Central memory CD8-positive, alpha-beta T cell (primary cell): ENCODE results near the gene CT47C1.
"Not testable (repeated sequence)": the region's sequence is repeated elsewhere in the genome, so short reads cannot be mapped to it uniquely, and the experiment has no call there.

Experiments
- ATAC-seq: fragments of 150-1000 bp; cut with Tn5 transposase; replicated peaks from 2 replicates; pipeline ENCODE4 v1.10.0; 2022; ENCODE audit warnings: mild to moderate bottlenecking, moderate FRiP score, moderate number of reproducible peaks; ENCODE audit not compliant: poor library complexity, severe bottlenecking; ENCODE audit errors: extremely low read depth
- DNase-seq, 2 donors: peaks; one replicate each; pipeline ENCODE4 v3.0.0; 2021; ENCODE audit warnings: low spot score in 2 of 2
- H3K27ac Mint-ChIP-seq: one replicate; pipeline ENCODE4 v1.8.0; 2022; ENCODE audit warnings: low read depth, mild to moderate bottlenecking, moderate library complexity, mixed read lengths
- H3K27me3 Mint-ChIP-seq: one replicate; pipeline ENCODE4 v1.8.0; 2022; ENCODE audit warnings: mixed read lengths
- H3K36me3 Mint-ChIP-seq: one replicate; pipeline ENCODE4 v1.8.0; 2022; ENCODE audit warnings: mild to moderate bottlenecking, moderate library complexity, mixed read lengths; ENCODE audit not compliant: insufficient read depth
- H3K4me1 Mint-ChIP-seq: one replicate; pipeline ENCODE4 v1.8.0; 2022; ENCODE audit warnings: mixed read lengths
- H3K4me3 Mint-ChIP-seq: one replicate; pipeline ENCODE4 v1.8.0; 2022; ENCODE audit warnings: mild to moderate bottlenecking, moderate library complexity, mixed read lengths
- H3K9me3 Mint-ChIP-seq: one replicate; pipeline ENCODE4 v1.8.0; 2022; ENCODE audit warnings: mixed read lengths

The CT47C1 gene

DNA sequence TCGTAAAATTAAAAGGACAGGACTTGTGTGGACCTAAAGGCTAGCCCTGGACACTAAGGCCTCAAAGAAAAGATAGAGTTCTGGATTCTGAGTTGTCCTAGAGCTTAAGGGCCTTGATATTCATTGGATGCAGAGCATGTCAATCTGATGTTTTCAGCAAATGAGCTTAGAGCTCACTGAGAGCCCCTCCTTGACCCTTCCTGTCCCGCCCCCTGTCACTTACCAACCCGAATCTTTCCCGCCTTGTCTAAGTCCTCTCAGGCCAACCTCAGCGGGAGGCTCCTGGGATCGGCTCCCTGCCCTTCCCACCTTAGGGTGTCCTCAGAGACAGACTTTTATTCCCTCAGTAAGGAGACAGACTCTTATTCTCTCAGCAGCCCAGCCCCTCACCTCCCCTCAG is at the start of gene CT47C1:
TSS of gene CT47C1 (plus strand) at position 250 of the 400 bp plus-strand sequence. CDS start 233 bp downstream, outside the sequence.
- Mint-ChIP-seq H3K36me3 (no peaks in the 10 kb centered on the region), H3K4me1 (no peaks in the 10 kb centered on the region), H3K27me3 (no peaks in the 10 kb centered on the region), H3K27ac (no peak within 1 kb of the TSS), H3K4me3 (no peak within 1 kb of the TSS), H3K9me3 (no peaks in the 10 kb centered on the region)
- ATAC-seq (no peak), DNase-seq (no peak)

DNA sequence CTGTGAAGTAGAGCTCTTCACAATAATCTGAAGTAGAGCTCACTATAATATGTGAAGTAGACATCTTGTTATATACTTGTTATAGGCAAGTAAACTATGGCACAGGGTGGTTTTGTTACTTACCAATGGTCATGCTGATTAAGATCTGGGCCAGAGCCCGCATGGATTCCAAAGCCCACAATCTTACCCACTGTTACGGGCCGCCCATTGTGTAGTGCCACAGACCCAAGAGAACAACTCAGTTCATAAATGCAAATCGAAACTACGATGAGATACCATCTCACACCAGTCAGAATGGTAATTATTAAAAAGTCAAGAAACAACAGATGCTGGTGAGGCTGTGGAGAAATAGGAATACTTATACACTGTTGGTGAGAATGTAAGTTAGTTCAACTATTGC is 46.9 kb upstream of the CT47C1 start:
- DNase-seq = no peak
- Mint-ChIP-seq H3K4me1 (no peaks in the 10 kb centered on the region), H3K4me3 (no peak overlapping the region), H3K27me3 (peaks cover 9% of the 10 kb centered on the region), H3K27ac (no peak overlapping the region), H3K36me3 (no peaks in the 10 kb centered on the region), H3K9me3 (no peaks in the 10 kb centered on the region)
- no peak for ATAC-seq

GRCh38 chrX:119026344-119026743 is 46.4 kb upstream of the CT47C1 start:
- not testable (repeated sequence) for H3K4me3 Mint-ChIP-seq, H3K9me3 Mint-ChIP-seq, ATAC-seq, DNase-seq, H3K27ac Mint-ChIP-seq, H3K36me3 Mint-ChIP-seq, H3K4me1 Mint-ChIP-seq
- H3K27me3 Mint-ChIP-seq = peaks cover 12% of the 10 kb centered on the region

GRCh38 chrX:119027960-119028732 is 44.6 kb upstream of the CT47C1 start:
- H3K27ac Mint-ChIP-seq, H3K4me1 Mint-ChIP-seq, DNase-seq, ATAC-seq, H3K36me3 Mint-ChIP-seq, H3K4me3 Mint-ChIP-seq, H3K9me3 Mint-ChIP-seq: not testable (repeated sequence)
- H3K27me3 Mint-ChIP-seq = peaks cover 21% of the 10 kb centered on the region

DNA sequence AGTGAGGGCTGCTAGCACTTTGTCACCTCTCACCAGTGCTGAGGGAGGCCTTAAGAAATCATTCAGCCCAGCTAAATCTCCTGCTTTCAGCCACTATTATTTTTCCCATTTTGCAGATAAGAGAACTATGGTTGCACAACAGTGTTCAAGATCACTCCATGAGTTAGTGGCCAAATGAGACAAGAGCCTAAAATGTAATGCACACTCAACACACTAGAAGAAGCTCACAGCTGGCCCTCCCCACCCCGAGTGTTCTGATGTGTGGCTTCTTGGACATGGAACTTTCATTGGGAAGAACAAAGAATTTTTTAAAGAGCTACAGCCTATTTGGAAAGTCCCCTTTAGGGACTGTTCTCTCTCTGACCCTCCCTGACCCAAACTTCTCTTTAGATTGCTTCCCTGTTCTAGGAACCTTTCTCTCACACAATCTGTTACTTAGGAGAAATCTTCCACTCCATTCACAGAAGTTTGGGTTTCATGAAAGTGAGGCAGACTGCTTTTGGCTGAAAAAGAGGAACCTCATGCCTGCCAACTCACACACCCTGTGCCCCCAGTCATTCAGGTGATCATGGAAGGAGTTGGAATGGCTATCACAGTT is 44.0 kb upstream of the CT47C1 start:
- no peak for DNase-seq
- ATAC-seq = no peak
- Mint-ChIP-seq H3K36me3 (no peaks in the 10 kb centered on the region), H3K27ac (no peak overlapping the region), H3K9me3 (no peaks in the 10 kb centered on the region), H3K4me3 (no peak overlapping the region), H3K4me1 (no peaks in the 10 kb centered on the region), H3K27me3 (peaks cover 21% of the 10 kb centered on the region)

DNA sequence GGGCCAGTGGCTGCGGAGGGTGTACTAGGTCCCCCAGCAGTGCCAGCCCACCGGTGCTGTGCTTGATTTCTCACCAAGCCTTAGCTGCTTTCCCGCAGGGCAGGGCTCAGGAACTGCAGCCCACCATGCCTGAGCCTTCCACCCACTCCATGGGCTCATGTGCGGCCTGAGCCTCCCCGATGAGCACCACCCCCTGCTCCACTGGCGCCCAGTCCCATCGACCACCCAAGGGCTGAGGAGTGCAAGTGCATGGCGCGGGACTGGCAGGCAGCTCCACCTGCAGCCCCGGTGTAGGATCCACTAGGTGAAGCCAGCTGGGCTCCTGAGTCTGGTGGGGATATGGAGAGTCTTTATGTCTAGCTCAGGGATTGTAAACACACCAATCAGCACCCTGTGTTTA is 43.1 kb upstream of the CT47C1 start:
- not testable (repeated sequence) for ATAC-seq, H3K4me3 Mint-ChIP-seq, H3K4me1 Mint-ChIP-seq, H3K36me3 Mint-ChIP-seq, H3K27ac Mint-ChIP-seq, DNase-seq, H3K9me3 Mint-ChIP-seq
- H3K27me3 Mint-ChIP-seq = peaks cover 18% of the 10 kb centered on the region

DNA sequence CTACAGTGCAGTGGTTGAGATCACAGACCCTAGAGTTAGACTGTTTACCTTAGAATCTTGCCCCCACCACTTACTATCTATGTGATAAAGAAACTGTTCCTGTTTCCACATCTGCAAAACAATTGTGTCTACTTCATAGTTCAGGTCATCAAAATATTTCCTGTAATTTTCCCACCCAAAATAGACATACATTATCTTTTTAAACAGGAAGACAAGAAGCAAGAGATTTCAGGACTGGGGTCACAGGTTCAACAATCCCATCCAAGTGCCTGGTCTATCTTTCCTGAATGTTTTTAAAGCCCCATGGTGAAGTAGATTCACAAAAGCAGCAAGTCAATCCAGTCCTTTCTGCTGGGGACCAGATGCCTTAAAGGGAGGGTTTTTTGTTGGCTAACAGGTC is 41.8 kb upstream of the CT47C1 start:
- ATAC-seq = no peak
- no peak for DNase-seq
- no peaks in the 10 kb centered on the region for H3K4me1 Mint-ChIP-seq
- H3K4me3 Mint-ChIP-seq = no peak overlapping the region
- no peak overlapping the region for H3K27ac Mint-ChIP-seq
- H3K36me3 Mint-ChIP-seq = no peaks in the 10 kb centered on the region
- H3K9me3 Mint-ChIP-seq = no peaks in the 10 kb centered on the region
- peaks cover 12% of the 10 kb centered on the region for H3K27me3 Mint-ChIP-seq

- ATAC-seq = no peak
- Mint-ChIP-seq H3K4me3 (no peak overlapping the region), H3K27me3 (peaks cover 9% of the 10 kb centered on the region), H3K9me3 (no peaks in the 10 kb centered on the region), H3K36me3 (no peaks in the 10 kb centered on the region), H3K27ac (no peak overlapping the region), H3K4me1 (no peaks in the 10 kb centered on the region)
- no peak for DNase-seq
These were observed 36.4 kb upstream of the CT47C1 start for GRCh38 chrX:119036107-119037029.

- H3K27me3 Mint-ChIP-seq = no peaks in the 10 kb centered on the region
- no peaks in the 10 kb centered on the region for H3K9me3 Mint-ChIP-seq
- ATAC-seq = no peak
- no peaks in the 10 kb centered on the region for H3K36me3 Mint-ChIP-seq
- H3K4me3 Mint-ChIP-seq = no peak overlapping the region
- no peak overlapping the region for H3K27ac Mint-ChIP-seq
- no peak for DNase-seq
- H3K4me1 Mint-ChIP-seq = no peaks in the 10 kb centered on the region
These were observed 32.4 kb upstream of the CT47C1 start for GRCh38 chrX:119040432-119040831.

DNA sequence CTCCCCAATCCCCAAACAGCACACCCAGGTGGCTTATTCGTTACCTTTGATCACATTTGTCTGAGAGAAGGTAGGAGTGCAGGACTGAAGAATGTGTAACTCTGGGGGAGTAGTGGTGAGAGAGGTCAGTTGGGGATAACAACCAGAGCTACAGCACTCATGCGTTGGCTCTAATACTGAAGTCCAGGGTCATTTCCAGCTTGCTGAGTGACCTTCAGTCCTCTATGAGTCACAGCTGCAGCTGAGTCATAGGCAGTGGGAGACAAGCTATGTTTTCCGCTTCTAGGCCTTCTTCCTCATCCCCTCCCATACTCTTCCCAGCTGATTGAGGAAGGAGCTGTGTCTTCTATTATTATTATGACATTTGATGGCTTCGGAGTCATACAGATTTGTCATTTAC is 31.6 kb upstream of the CT47C1 start:
- H3K9me3 Mint-ChIP-seq = no peaks in the 10 kb centered on the region
- H3K27ac Mint-ChIP-seq = no peak overlapping the region
- DNase-seq = no peak
- no peak for ATAC-seq
- no peak overlapping the region for H3K4me3 Mint-ChIP-seq
- no peaks in the 10 kb centered on the region for H3K4me1 Mint-ChIP-seq
- H3K27me3 Mint-ChIP-seq = no peaks in the 10 kb centered on the region
- H3K36me3 Mint-ChIP-seq = no peaks in the 10 kb centered on the region

DNA sequence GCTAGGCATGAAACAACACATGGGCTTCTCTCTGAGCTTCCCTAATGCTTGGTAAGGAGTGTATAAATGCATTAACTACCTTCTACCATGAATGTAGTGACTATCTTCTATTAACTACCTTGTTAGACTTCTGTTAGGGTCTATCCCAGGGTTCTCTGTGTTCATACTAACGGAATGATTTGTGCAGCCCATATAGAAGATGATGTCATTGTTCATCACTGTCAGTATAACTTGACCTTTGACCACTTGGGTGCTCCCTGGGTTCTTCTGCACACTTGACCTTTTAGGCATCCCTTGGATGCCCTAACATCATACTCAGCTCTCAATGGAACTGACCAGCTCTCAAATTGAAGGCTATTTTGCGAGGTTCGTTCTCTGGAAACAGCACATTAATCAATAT is 30.8 kb upstream of the CT47C1 start:
- Mint-ChIP-seq H3K9me3 (no peaks in the 10 kb centered on the region), H3K4me3 (no peak overlapping the region), H3K4me1 (no peaks in the 10 kb centered on the region), H3K27me3 (peaks cover 8% of the 10 kb centered on the region), H3K27ac (no peak overlapping the region), H3K36me3 (no peaks in the 10 kb centered on the region)
- no peak for DNase-seq
- no peak for ATAC-seq

DNA sequence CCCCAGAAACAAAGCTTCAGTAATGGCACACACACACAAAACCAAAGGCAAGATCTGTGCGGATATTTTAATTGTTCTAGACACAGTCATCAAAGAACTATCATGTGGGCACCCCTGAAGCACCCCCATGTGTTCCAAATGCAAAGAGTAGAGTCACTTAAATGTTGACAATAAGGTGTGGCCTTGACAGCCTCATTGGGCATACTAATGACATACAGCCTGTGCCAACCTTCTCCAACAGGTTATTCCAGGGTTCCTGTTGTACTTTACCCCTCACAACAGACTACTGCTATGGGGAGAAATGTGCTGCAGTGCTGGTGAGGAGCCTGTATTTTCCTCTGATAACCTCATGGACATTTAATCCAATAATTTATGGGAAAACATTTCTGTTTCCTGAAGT is 29.8 kb upstream of the CT47C1 start:
- Mint-ChIP-seq H3K4me1 (no peaks in the 10 kb centered on the region), H3K4me3 (no peak overlapping the region), H3K27ac (no peak overlapping the region), H3K9me3 (no peaks in the 10 kb centered on the region), H3K27me3 (peaks cover 12% of the 10 kb centered on the region), H3K36me3 (no peaks in the 10 kb centered on the region)
- no peak for DNase-seq
- no peak for ATAC-seq
